ENCODE data around the gene PARVB. TPM values are rescaled to one million over a fixed set of nuclear protein-coding genes. Genes with fewer than 3 reads are reported as not detected.

The PARVB gene
- total and polyA plus RNA-seq, 2 of the 8 experiments (the other 6 are each of a cell fraction or from before 2014, with no cell fraction given): 14.5 to 18.6 TPM

DNA sequence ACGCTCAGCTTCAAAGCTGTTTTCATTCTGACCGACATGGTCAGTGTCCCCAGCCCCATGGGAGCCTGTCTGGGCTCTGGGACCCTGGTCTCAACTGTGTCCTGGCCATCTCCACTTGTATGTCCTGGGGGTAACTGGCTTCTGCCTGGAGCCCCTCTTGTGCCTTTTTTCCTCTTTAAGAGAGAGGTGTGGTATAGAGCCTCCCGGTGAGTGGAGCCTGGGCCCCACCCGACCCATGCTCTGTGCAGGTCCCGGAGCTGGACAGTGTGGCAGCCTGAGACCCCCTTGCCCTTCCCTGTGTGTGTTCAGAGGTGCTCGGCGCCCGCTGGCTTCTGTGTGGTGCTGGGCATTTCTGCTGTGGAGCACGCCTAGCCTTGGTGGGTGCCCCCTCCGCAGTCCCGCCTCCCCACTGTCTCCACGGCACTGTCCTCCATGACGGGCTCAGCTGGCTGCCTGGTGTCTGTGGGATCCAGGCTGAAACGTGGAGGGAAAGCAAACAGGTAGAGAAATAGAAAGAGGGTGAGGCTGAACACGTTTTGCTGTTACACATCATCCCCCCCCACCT is 74.9 kb downstream of the PARVB start (continued):
- TF ChIP-seq, protein P1, sequence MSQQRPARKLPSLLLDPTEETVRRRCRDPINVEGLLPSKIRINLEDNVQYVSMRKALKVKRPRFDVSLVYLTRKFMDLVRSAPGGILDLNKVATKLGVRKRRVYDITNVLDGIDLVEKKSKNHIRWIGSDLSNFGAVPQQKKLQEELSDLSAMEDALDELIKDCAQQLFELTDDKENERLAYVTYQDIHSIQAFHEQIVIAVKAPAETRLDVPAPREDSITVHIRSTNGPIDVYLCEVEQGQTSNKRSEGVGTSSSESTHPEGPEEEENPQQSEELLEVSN (IDR thresholded peaks at IDR 0.05): no peak
